DND-41 (cell line): Measurements from ENCODE around the gene KBTBD13.

Source experiments
- ATAC-seq: fragments of 200-7000 bp; cut with Tn5 transposase; 3 replicates; pipeline ENCODE4 v1.9.1; 2021; ENCODE audit warnings: low read depth; ENCODE audit not compliant: insufficient read depth
- DNase-seq: peaks from one replicate; pipeline ENCODE4 v3.0.0-alpha.2; 2020
- H2AFZ ChIP-seq: 2 replicates; pipeline ENCODE4 v1.6.0; 2012; ENCODE audit warnings: low read depth, low read length
- H3K27ac ChIP-seq: 2 replicates; pipeline ENCODE4 v1.5.1; 2012; ENCODE audit warnings: low read length, inconsistent platforms
- H3K27me3 ChIP-seq: fragments of 200-600 bp; sonication (generic); 2 replicates; pipeline ENCODE4 v1.6.0; 2012; ENCODE audit warnings: low read length, mild to moderate bottlenecking, inconsistent platforms; ENCODE audit not compliant: insufficient read depth, poor library complexity
- H3K36me3 ChIP-seq: 2 replicates; pipeline ENCODE4 v1.5.1; 2012; ENCODE audit warnings: low read length, inconsistent platforms; ENCODE audit not compliant: insufficient read depth
- H3K4me1 ChIP-seq: 2 replicates; pipeline ENCODE4 v1.5.1; 2012; ENCODE audit warnings: mild to moderate bottlenecking, low read length; ENCODE audit not compliant: insufficient read depth
- H3K4me2 ChIP-seq: 2 replicates; pipeline ENCODE4 v1.6.0; 2012; ENCODE audit warnings: mild to moderate bottlenecking, moderate library complexity, low read length, inconsistent platforms; ENCODE audit not compliant: insufficient read depth
- H3K4me3 ChIP-seq, 2 experiments: fragments of 200-600 bp in 1 of 2; shearing (Covaris generic) in 1 of 2; 2 replicates each; pipeline ENCODE4 v1.5.1; 2012 to 2016; ENCODE audit warnings: inconsistent platforms in 2 of 2, low read length in 2 of 2, mild to moderate bottlenecking in 2 of 2, low read depth in 1 of 2, moderate library complexity in 1 of 2
- H3K79me2 ChIP-seq: 2 replicates; pipeline ENCODE4 v1.6.0; 2012; ENCODE audit warnings: low read length, inconsistent platforms; ENCODE audit not compliant: insufficient read depth
- H3K9ac ChIP-seq: 2 replicates; pipeline ENCODE4 v1.6.0; 2012; ENCODE audit warnings: low read depth, mild to moderate bottlenecking, inconsistent platforms, low read length, moderate library complexity
- H3K9me3 ChIP-seq: 2 replicates; pipeline ENCODE4 v1.5.1; 2012; ENCODE audit warnings: low read length, moderate library complexity, mild to moderate bottlenecking, inconsistent platforms; ENCODE audit not compliant: insufficient read depth, severe bottlenecking
- H4K20me1 ChIP-seq: 2 replicates; pipeline ENCODE4 v1.6.0; 2012; ENCODE audit warnings: low read length; ENCODE audit not compliant: insufficient read depth
- CTCF ChIP-seq: IDR thresholded peaks from 2 replicates; pipeline ENCODE4 v1.5.1; 2012; ENCODE audit warnings: borderline replicate concordance, low read length, moderate library complexity, mild to moderate bottlenecking; ENCODE audit not compliant: poor library complexity, severe bottlenecking; ENCODE audit errors: extremely low read depth
- EZH2 ChIP-seq: IDR thresholded peaks from 3 replicates; pipeline ENCODE4 v1.6.1; 2012; ENCODE audit warnings: borderline replicate concordance, low read depth, mild to moderate bottlenecking, moderate library complexity, low read length, inconsistent platforms; ENCODE audit not compliant: severe bottlenecking

The KBTBD13 gene

GRCh38 chr15:65060641-65061397, 15.7 kb upstream of the KBTBD13 start:
- H3K4me1 ChIP-seq = peaks cover 7% of the 10 kb centered on the region
- H4K20me1 ChIP-seq = no peaks in the 10 kb centered on the region
- no peak overlapping the region for H3K27ac ChIP-seq
- H3K79me2 ChIP-seq = no peaks in the 10 kb centered on the region
- no peak for DNase-seq
- H3K4me2 ChIP-seq = no peak overlapping the region
- H3K9ac ChIP-seq = no peak overlapping the region
- no peaks in the 10 kb centered on the region for H3K9me3 ChIP-seq
- H2AFZ ChIP-seq = no peak overlapping the region
- H3K27me3 ChIP-seq = no peaks in the 10 kb centered on the region
- ATAC-seq = no peak
- H3K36me3 ChIP-seq = no peaks in the 10 kb centered on the region
- no peak overlapping the region for H3K4me3 ChIP-seq
- no peak for TF ChIP-seq CTCF
- TF ChIP-seq EZH2 = no peak

GRCh38 chr15:65062061-65062460, 14.5 kb upstream of the KBTBD13 start:
- Histone ChIP-seq H4K20me1 (no peaks in the 10 kb centered on the region), H3K27me3 (no peaks in the 10 kb centered on the region), H3K27ac (no peak overlapping the region), H3K4me2 (no peak overlapping the region), H3K79me2 (no peaks in the 10 kb centered on the region), H3K4me3 (no peak overlapping the region), H3K9ac (no peak overlapping the region), H2AFZ (no peak overlapping the region), H3K36me3 (no peaks in the 10 kb centered on the region), H3K9me3 (no peaks in the 10 kb centered on the region), H3K4me1 (no peaks in the 10 kb centered on the region)
- no peak for ATAC-seq
- TF ChIP-seq CTCF (no peak), EZH2 (no peak)
- DNase-seq = no peak

- Histone ChIP-seq H4K20me1 (no peaks in the 10 kb centered on the region), H3K36me3 (no peaks in the 10 kb centered on the region), H3K27ac (no peak overlapping the region), H3K4me2 (no peak overlapping the region), H3K79me2 (no peaks in the 10 kb centered on the region), H3K4me1 (no peaks in the 10 kb centered on the region), H2AFZ (no peak overlapping the region), H3K4me3 (no peak overlapping the region), H3K9me3 (no peaks in the 10 kb centered on the region), H3K9ac (no peak overlapping the region), H3K27me3 (no peaks in the 10 kb centered on the region)
- no peak for ATAC-seq
- TF ChIP-seq EZH2 (no peak), CTCF (no peak)
- DNase-seq = no peak
Observed at GRCh38 chr15:65062726-65063125, 13.8 kb upstream of the KBTBD13 start.
